ENCODE results near the gene FAM184A. TPM values are rescaled to one million over a fixed set of nuclear protein-coding genes. Genes with fewer than 3 reads are reported as not detected.

Gene FAM184A
- total and polyA plus RNA-seq, 9 of the 15 experiments (the other 6 are each of a cell fraction or from before 2014, with no cell fraction given), result 6.4 to 18.7 (median 13.1) TPM

DNA sequence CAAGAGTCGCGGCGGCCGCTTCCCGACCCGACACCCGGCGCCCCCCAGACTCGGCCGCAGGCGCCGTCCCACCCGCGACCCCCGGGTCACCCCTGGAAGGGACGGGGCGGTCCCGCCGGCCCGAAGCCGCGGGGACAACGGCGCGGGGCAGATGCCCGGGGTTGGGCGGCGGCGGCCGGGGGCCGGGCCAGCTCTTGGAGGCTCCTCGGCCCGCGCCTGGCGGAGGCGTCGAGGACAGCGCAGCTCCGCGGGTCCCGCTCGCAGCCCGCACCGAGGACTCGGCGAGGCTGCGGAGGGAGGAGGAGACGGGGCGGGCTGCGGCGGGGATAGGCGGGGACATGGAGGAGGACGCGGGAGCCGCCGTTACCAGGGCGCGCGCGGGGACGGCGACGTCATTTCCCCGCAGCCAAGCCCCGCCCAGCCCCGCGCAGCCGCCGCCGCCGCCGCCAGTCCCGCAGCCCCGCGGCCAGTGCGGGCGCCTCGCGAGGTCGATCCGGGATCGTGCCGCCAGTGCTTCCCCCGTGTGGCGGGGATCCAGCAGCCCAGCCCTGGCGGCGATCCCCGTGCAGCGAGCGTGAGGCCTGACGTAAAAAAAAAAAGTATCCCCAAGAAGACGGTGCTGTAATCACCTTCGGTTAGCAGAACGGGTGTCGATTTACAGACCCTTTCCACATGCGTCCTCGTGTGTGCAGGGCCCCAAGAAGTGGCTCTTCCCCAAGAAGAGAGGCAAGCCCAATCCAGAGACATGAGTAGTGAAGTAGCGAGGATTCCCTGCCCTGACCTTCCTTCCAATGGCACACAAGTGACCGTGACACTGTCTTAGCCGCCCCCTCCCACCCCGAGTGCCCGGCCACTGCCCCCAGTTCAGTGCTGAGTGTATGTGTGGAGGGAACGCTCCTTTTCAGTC, at the start of gene FAM184A (continued):
- TF ChIP-seq, protein P1, sequence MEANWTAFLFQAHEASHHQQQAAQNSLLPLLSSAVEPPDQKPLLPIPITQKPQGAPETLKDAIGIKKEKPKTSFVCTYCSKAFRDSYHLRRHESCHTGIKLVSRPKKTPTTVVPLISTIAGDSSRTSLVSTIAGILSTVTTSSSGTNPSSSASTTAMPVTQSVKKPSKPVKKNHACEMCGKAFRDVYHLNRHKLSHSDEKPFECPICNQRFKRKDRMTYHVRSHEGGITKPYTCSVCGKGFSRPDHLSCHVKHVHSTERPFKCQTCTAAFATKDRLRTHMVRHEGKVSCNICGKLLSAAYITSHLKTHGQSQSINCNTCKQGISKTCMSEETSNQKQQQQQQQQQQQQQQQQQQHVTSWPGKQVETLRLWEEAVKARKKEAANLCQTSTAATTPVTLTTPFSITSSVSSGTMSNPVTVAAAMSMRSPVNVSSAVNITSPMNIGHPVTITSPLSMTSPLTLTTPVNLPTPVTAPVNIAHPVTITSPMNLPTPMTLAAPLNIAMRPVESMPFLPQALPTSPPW (CRISPR knock-in tag; IDR thresholded peaks at IDR 0.05), result no peak; the same call in 1 of the 2 replicates
- TF ChIP-seq ZNF12 (CRISPR knock-in tag; IDR thresholded peaks at IDR 0.05) (no peak), L3MBTL2 (IDR thresholded peaks at IDR 0.05) (peak; percentile 95), JUNB (CRISPR knock-in tag; conservative IDR thresholded peaks at IDR 0.05) (no peak), RBM15 (IDR thresholded peaks at IDR 0.05; ENCODE audit: insufficient read depth, low read length) (no peak), ZNF232 (CRISPR knock-in tag; IDR thresholded peaks at IDR 0.05) (0 out of 2 replicates have a peak, but pooled peaks have one; percentile 44), PCBP2 (IDR thresholded peaks at IDR 0.05; ENCODE audit: low read depth, low read length, poor library complexity, severe bottlenecking) (no peak), HCFC1 (IDR thresholded peaks at IDR 0.05; ENCODE audit: low read depth, low read length) (peak; percentile 52), GABPB1 (CRISPR knock-in tag; IDR thresholded peaks at IDR 0.05) (peak; percentile 41; the same call in 1 of the 2 replicates), SREBF1 (IDR thresholded peaks at IDR 0.05; ENCODE audit: borderline replicate concordance, low read depth, low read length) (no peak), KLF1 (tag; IDR thresholded peaks at IDR 0.05) (no peak), ZNF764 (CRISPR knock-in tag; IDR thresholded peaks at IDR 0.05; ENCODE audit: low read depth) (no peak), CBX3 (IDR thresholded peaks at IDR 0.05; ENCODE audit: borderline replicate concordance in 1 of 2, low read length in 2 of 2) (peak in 1 of 2 experiments; percentile 83; a peak in 2 of 3 replicates), E2F5 (CRISPR knock-in tag; IDR thresholded peaks at IDR 0.05) (no peak), PHTF2 (CRISPR knock-in tag; IDR thresholded peaks at IDR 0.05) (no peak)
- TF ChIP-seq, protein P2, sequence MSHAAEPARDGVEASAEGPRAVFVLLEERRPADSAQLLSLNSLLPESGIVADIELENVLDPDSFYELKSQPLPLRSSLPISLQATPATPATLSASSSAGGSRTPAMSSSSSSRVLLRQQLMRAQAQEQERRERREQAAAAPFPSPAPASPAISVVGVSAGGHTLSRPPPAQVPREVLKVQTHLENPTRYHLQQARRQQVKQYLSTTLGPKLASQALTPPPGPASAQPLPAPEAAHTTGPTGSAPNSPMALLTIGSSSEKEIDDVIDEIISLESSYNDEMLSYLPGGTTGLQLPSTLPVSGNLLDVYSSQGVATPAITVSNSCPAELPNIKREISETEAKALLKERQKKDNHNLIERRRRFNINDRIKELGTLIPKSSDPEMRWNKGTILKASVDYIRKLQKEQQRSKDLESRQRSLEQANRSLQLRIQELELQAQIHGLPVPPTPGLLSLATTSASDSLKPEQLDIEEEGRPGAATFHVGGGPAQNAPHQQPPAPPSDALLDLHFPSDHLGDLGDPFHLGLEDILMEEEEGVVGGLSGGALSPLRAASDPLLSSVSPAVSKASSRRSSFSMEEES (CRISPR knock-in tag; IDR thresholded peaks at IDR 0.05), result no peak
- TF ChIP-seq, protein P3, sequence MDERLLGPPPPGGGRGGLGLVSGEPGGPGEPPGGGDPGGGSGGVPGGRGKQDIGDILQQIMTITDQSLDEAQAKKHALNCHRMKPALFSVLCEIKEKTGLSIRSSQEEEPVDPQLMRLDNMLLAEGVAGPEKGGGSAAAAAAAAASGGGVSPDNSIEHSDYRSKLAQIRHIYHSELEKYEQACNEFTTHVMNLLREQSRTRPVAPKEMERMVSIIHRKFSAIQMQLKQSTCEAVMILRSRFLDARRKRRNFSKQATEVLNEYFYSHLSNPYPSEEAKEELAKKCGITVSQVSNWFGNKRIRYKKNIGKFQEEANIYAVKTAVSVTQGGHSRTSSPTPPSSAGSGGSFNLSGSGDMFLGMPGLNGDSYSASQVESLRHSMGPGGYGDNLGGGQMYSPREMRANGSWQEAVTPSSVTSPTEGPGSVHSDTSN (CRISPR knock-in tag; IDR thresholded peaks at IDR 0.05; ENCODE audit: low read depth), result no peak
- TF ChIP-seq, protein P3 (tag; conservative IDR thresholded peaks at IDR 0.05; ENCODE audit: low read depth), result no peak

Measured in K562 (cell line).